GM19239 (cell line): Measurements from ENCODE around the gene EDEM2.
"Not testable (repeated sequence)": the region's sequence is repeated elsewhere in the genome, so short reads cannot be mapped to it uniquely, and the experiment has no call there.

Experiments used
- DNase-seq: peaks from one replicate; pipeline ENCODE4 v3.0.0; 2011; ENCODE audit warnings: low spot score; ENCODE audit not compliant: insufficient read length
- FAIRE-seq: peaks from 2 replicates; lab custom pipeline; 2011; peaks lifted over from hg19 to GRCh38; lab: Jason Lieb, UNC

Gene EDEM2

DNA sequence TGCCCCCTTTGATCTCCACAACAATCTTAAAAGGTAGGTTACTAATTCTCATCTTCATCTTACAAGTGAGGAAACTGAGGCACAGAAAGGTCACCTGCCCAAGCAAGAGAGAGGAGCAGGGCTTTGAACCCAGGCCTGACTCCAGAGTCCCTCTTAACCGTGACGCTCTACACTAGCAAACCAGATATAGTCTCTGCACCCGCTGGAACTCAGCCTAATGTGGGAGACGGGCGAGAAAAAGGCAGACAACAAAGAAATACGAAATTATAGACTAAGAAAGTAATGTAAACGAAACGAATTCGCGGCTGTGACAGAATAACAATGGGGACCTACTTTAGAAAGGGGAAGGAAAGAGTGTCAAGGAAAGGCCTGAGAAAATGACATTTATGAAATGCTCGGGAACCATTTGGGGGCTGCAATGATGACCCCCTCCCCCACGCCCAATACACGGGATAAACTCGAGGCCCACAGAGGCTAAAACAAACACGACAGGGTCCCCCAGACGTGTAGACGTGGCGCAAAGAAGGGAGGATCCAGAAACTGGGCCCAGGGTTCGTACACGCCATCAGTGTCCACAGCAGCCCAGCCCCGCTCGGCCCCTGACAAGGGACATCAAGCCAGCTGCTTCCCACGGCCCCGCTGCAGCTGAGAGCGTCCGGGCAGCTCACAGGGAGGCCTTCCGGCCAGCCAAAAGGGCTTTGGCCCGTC lies 55.2 kb downstream of the EDEM2 start:
- DNase-seq (no peak), FAIRE-seq (peak; percentile 78)

DNA sequence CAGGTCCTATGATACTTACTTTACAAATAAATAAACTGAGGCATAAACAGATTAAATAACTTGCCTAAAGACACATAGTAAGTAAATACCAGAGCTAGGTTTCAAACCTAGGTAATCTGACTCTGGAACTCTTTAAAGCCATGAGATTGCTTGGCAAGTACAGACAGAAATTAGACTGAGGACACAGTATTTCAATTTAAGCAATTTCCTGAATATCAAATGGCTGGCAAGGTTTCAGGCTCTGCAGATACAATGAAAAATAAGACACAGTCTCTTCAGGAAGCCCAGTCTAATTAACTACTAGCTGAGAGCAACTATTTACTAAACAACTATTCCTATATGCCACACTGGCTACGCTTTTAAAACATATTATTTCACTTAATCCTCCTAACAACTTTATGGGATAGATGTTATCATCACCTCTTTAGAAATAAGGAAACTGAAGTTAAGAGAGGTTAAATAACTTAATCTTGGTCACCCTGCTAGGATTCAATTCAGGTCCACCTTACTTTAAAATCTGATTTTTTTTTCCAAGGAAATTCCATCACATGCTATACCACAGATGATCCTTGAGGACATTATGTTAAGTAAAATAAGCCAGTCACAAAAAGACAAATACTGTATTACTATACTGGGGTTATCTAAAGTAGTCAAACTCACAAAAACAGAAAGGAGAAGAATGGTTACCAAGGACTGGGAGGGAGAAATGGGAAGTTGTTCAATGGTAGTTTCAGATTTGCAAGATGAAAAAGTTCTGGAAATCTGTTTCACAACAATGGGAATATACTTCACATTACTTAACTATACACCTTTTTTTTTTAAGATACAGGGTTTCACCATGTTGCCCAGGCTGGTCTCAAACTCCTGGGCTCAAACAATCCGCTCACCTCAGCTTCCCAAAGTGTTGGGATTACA lies 58.6 kb downstream of the EDEM2 start:
- FAIRE-seq (no peak), DNase-seq (no peak)

DNA sequence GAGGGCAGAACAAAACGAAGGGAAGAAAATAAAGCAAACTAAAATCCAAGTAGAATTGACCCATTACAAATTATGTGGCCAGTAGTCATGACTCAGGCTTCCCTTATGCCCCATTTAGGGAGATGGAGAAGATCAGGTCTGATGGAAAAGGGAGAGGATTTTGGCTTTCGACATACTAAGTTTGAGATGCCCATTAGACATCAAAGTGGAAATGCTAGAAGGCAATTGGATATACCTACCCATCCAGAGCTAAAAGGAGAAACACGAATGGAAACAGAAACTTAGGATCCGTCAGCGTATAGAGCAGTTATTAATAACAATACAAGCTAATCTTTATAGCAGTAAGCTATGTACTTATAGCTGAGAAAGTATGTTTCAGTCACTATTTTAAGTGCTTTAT lies 59.3 kb downstream of the EDEM2 start:
- FAIRE-seq: no peak

DNA sequence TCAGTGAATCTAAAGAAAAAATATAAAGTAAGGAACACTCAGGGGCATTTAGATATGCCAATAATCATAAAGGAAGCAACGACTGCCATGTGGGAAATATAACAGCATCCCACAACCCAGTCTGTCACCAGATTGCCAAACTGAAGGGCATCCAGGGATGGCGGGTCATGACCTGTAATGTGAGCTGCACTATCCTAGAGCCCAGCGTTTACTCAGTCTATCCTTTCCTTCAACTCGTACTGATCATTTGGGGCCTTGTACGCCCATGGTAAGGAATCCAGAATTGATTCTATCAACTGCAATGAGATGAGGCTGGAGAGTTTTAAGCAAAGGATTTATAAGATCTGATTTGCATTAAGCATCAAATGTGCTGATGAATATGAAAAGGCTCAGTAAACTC lies 59.8 kb downstream of the EDEM2 start:
- FAIRE-seq: no peak
- DNase-seq: no peak

More for the DNA sequence above, 59.3 kb downstream of the EDEM2 start:
- no peak for DNase-seq

DNA sequence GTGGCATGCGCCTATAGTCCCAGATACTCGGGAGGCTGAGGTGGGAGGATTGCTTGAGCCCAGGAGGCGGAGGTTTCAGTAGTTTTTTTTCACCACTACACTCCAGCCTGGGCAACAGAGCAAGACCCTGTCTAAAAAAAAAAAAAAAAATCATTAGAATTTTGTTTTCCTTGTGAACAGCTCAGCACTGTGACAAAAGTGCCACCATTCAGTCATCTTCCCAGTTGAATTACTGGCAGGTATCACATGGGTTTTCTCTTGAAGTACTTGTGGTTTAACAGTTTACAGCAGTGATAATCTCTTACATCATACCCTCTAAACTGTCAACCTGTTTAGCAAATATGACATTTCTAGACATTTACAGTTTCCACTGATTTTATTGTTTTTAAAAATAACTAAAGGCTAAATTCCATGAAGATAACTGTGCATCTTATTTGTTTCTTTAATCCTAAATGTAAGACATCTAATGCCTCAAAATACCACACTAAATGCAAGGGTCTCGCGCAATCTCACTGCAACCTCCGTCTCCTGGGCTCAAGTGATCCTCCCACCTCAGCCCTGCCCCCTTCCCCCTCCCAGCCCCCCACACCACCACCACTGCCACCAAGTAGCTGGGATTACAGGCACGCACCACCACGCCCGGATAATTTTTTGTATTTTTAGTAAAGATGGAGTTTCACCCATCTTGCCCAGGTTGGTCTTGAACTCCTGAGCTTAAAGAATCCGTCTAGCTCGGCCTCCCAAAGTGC lies 61.5 kb downstream of the EDEM2 start:
- DNase-seq (no peak), FAIRE-seq (no peak)

DNA sequence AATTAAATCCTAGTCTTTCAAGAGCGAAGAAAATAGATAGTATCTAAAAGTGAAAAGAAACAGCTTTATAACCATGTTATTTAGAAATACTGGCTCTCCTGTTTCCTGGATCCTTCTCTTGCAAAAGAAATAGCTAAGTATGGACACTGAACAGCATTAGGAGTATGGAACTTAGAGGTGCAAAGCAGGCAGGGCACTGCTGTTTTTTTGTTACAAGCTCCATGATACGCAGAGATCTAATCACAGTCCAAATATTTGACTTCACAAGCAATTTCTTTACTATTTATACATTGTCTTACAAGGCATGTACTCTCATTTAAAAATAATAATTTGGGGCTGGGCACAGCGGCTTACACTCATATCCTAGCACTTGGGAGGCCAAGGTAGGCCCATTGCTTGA lies 62.1 kb downstream of the EDEM2 start:
- FAIRE-seq (no peak), DNase-seq (no peak)

DNA sequence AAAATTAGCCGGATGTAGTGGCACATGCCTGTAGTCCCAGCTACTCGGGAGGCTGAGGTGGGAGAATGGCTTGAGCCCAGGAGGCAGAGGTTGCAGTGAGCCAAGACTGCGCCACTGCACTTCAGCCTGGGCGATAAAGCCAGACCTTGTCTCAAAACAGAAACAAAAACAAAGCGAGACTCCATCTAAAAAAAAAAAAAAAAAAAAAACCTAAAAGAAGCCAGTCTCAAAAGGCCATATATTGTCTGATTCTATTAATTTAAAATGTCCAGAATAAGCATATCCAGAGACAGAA lies 66.8 kb downstream of the EDEM2 start:
- DNase-seq, FAIRE-seq: not testable (repeated sequence)

DNA sequence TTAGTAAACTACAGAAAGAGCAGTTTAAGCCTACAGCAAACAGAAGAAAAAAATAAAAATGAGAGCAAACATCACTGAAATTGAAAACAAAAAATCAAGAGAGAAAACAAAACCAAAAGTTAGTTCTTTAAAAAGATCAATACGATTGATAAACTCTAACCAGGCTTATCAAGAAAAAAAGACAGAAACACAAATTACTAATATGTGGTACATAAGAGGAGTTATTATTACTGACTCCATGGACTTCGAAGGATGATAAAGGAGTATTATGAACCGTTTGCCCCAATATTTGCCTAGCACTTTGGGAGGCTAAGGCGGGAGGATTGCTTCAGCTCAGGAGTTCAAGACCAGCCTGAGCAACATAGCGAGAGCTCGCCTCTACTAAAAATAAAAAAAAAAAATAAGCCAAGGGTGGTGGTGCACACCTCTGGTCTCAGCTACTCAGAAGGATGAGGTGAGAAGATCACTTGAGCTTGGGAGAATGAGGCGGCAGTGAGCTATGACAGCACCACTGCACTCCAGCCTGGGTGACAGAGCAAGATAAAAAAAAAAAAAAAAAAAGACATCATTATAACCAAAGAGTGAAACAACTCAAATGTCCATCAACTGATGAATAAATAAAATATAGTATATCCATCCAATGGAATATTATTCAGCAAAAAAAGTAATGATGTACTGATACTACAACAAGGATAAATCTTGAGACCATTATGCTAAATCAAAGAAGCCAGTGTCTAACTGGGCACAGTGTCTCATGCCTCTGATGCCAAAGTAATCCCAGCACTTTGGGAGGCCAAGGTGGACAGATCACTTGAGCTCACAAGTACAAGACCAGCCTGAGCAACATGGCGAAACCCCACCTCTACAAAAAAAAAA lies 67.4 kb downstream of the EDEM2 start:
- no peak for DNase-seq
- FAIRE-seq: no peak

DNA sequence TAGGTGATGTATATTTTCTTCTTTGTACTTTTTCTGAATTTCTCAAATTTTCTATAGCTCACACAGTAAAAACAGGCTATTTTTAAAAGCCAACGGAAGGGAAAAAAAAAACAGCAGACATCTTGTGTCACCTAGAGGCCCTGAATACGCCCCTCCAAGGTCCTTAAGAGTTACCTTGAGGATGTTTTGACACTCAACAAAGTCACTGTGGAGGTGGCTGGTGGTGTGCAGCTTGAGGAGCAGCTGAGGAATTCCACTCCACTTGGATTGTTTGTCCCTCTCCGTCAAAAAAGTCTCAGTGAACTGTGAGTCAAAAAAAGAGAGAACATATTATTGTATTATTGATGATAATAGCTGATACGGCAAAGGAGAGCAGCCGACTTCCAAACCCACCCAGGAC lies 69.3 kb downstream of the EDEM2 start:
- DNase-seq (no peak), FAIRE-seq (no peak)

DNA sequence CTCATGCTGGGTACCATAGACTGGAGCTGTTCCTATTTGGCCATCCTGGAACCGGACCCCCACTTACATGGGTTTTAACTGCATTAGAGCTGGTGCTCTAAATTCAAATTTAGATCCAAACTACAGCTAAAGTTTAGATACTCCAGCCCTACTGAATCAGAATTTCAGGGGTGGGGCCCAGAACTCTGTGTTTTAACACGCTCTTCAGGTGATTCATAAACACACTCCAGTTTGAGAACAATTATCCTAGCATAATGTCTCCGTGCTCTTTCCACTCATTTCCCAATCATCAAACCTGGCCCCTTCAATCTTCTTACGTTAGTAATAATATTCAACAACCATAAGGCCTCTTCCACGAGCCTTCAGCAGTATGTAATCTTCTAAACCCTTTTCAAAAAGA lies 69.8 kb downstream of the EDEM2 start:
- no peak for DNase-seq
- FAIRE-seq: no peak

DNA sequence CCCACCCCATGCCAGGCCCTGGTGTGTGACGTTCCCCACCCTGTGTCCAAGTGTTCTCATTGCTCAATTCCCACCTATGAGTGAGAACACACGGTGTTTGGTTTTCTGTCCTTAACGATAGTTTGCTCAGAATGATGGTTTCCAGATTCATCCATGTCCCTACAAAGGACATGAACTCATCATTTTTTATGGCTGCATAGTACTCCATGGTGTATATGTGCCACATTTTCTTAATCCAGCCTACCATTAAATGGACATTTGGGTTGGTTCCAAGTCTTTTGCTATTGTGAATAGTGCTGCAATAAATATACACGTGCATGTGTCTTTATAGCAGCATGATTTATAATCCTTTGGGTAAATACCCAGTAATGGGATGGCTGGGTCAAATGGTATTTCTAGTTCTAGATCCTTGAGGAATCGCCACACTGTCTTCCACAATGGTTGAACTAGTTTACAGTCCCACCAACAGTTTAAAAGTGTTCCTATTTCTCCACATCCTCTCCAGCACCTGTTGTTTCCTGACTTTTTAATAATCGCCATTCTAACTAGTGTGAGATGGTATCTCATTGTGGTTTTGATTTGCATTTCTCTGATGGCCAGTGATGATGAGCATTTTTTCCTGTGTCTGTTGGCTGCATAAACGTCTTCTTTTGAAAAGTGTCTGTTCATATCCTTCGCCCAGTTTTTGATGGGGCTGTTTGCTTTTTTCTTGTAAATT lies 75.5 kb downstream of the EDEM2 start:
- FAIRE-seq, DNase-seq: not testable (repeated sequence)

DNA sequence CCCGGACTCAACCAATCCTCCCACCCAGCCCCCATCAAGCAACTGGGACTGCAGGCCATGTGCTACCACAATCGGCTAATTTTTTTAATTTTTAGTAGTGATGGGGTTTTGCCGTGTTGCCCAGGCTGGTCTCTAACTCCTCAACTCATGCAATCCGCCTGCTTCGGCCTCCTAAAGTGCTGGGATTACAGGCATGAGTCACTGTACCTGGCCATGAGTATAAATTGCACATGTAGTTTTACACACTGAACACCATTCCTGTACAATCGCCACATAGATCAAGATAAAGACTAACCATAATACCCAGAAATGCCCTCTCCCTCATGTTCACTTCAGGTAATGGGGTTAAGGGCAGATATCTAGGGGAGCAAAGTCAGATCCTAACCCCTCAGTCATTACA lies 80.9 kb downstream of the EDEM2 start:
- DNase-seq (no peak), FAIRE-seq (no peak)
